Activated CD8-positive, alpha-beta memory T cell treated with anti-CD3 and anti-CD28 coated beads for 36 hours (primary cell): Measurements from ENCODE around the gene BHLHE41. TPM values are rescaled to one million over a fixed set of nuclear protein-coding genes. Genes with fewer than 3 reads are reported as not detected.

Source experiments
- CTCF ChIA-PET: fragments of 350-600 bp; sonication (Branson Sonifier 250); formaldehyde crosslinking; loops from one replicate; lab custom pipeline; 2021; ENCODE audit warnings: antibody characterized with exemption; lab: Charles Lee
- POLR2A ChIA-PET: fragments of 350-600 bp; sonication (Branson Sonifier 250); formaldehyde crosslinking; loops from one replicate; lab custom pipeline; 2021; ENCODE audit warnings: antibody characterized with exemption; lab: Charles Lee
- total RNA-seq, 2 experiments: library from RNA; stranded (reverse); gene quantifications; one replicate each; pipeline ENCODE4 v1.2.3, GENCODE V29; 2021

Gene BHLHE41
- not detected for total RNA-seq

DNA sequence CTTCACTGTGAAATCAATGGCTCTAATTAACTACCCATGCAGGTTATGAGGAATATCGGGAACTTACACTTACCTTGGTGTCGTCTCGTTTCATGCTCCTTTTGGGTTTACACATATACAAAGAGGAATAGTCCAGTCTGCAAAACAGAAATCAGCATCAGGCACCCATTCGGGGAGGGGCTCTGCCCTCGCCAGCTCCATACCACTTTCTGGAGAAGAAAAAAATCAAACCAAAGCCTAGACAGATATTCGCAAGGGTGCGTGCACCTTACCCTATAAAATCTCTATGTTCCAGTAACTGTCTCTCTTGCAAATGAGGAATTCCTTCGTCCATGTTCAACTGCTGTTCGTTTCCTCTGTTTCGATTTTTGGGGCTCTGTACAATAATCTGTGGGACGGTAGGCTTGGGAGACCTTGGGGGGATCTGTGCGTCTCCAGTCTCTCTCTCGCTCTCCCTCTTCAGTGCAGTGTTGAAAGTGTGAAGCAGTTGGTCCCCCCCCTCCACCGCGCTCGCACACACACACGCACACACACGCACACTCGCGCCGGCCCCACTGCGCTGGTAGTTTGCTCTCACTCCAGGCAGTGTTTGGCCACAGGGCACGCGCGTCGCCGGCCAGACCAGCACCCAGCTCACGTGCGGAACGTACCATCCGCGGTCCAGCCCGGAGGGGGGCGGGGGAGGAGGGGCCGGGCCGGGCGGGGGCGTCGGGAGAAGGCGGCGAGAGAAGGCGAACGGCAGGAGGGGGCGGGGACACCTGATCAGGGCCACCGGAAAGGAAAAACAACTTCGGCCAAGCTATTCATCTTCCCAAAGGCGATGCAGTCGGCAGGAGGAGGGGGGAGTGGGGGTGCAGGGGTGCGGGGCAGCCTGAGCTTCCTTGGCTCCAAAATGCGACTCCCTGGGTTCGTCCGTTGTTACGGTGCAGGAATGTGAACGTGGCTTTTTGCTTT is at the start of gene BHLHE41:
BHLHE41 (minus strand) TSS at position 592 of the 954 bp plus-strand sequence; CDS start at position 334, 258 bp downstream.
- POLR2A ChIA-PET, result no interaction called here
- CTCF ChIA-PET, result no interaction called here

GRCh38 chr12:26172946-26173552 is 48.2 kb upstream of the BHLHE41 start:
- CTCF ChIA-PET, result no interaction called here

DNA sequence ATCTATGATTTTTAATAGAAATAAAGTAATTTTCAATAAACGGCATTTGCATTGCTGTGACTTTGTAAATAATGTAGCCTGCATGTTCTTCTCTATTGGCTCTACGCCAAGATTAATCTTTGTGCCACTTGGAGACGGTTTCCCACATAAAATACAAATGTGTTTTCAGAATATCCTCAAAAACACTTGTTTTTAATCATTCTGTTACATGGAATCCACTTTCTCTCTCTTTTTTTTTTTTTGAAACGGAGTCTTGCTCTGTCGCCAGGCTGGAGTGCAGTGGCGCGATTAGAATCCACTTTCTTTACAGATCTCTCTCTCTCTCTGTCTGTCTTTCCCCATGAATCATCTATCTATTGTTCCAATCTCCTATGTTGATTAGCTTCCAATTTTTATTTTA is 47.7 kb upstream of the BHLHE41 start:
- POLR2A ChIA-PET, result no interaction called here
- CTCF ChIA-PET, result no interaction called here

More at GRCh38 chr12:26172946-26173552, 48.2 kb upstream of the BHLHE41 start:
- POLR2A ChIA-PET, result no interaction called here

DNA sequence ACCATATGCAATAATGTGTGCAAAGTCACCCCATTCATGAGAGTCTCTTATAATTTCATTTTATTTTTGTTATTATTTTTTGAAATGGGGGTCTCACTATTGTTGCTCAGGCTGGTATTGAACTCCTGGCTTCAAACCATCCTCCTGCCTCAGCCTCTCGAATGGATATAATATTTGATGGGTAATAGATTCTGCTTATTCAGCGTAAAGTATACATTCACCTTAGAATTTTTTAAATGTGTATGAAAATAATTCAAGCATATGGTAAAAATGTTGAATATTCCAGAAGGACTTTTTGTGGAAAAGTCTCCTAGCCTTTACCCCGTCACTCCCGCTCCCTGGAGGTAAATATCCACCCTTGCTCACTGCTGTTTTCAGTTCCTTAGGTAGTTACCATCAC is 47.2 kb upstream of the BHLHE41 start:
- ChIA-PET POLR2A (no interaction called here), CTCF (no interaction called here)

- CTCF ChIA-PET, result no interaction called here
- POLR2A ChIA-PET, result no interaction called here
Measured at GRCh38 chr12:26164118-26164517, 39.3 kb upstream of the BHLHE41 start.

GRCh38 chr12:26162905-26163304 is 38.1 kb upstream of the BHLHE41 start:
- ChIA-PET CTCF (no interaction called here), POLR2A (no interaction called here)

GRCh38 chr12:26162174-26162573 is 37.3 kb upstream of the BHLHE41 start:
- CTCF ChIA-PET, result no interaction called here
- POLR2A ChIA-PET, result no interaction called here

GRCh38 chr12:26158078-26158764 is 33.4 kb upstream of the BHLHE41 start:
- ChIA-PET CTCF (no interaction called here), POLR2A (no interaction called here)

GRCh38 chr12:26157001-26157400 is 32.2 kb upstream of the BHLHE41 start:
- ChIA-PET CTCF (no interaction called here), POLR2A (no interaction called here)

- ChIA-PET CTCF (no interaction called here), POLR2A (no interaction called here)
Measured at GRCh38 chr12:26156201-26156871, 31.5 kb upstream of the BHLHE41 start.

DNA sequence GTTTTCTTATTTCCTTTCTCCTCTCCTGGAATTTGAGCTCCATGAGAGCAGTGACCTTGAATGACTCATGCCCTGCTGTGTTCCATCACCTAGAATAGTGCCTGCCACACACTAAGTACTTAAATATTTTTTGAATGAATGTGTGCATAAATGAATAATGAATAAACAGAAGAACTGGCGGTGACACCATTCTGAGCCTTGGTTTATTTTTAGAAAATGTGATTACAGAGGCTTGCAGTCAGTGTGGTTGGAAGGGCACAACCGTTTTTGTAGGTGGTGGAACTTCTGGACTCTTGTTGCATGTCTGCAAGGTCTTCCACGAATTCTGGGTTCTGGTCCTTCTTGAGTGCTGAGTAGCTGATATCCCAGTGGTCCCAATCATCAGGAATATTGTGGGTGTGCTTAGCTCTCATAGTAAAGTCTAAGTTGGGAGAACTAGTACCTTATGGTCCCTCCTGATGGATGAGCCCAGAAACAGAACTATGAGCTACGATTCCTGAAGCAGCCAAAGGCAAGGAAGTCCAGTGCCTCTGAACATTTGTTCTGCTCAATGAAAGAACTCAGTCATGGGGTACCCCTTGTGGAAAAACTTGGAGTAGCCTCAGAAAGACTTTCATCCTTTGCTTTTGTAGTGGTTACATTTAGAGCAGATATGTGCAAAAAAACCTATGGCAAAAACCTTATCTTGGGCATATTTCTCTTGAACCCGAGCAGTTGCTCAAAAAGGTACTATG is 28.8 kb upstream of the BHLHE41 start:
- POLR2A ChIA-PET, result no interaction called here
- CTCF ChIA-PET, result no interaction called here

DNA sequence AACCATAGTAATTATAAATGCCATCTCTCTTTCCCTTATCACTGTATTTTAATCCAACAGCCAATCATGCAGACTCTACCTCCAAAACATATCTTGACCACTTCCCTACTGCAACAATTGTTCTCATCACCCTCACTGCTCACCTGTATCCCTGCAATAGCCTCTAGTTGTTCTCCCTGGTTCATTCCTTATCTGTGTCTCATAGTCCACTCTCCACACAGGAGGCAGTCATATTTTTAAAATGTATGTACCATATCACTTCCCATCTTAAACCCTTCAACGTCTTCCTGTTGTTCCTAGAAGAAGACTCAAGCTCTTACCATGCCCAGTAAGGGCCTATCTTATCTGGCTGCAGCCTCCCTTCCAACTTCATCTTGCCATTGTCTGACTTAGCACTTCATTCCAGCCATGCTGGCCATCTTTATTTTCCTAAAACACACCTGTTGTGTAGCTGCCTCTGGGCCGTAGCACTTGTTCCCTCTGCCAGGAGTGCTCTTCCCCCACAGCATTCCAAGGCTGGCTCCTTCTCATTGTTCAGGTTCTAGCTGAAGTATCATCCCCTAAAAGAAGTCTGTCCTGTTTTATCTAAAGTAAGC is 27.8 kb upstream of the BHLHE41 start:
- CTCF ChIA-PET, result no interaction called here
- POLR2A ChIA-PET, result no interaction called here

DNA sequence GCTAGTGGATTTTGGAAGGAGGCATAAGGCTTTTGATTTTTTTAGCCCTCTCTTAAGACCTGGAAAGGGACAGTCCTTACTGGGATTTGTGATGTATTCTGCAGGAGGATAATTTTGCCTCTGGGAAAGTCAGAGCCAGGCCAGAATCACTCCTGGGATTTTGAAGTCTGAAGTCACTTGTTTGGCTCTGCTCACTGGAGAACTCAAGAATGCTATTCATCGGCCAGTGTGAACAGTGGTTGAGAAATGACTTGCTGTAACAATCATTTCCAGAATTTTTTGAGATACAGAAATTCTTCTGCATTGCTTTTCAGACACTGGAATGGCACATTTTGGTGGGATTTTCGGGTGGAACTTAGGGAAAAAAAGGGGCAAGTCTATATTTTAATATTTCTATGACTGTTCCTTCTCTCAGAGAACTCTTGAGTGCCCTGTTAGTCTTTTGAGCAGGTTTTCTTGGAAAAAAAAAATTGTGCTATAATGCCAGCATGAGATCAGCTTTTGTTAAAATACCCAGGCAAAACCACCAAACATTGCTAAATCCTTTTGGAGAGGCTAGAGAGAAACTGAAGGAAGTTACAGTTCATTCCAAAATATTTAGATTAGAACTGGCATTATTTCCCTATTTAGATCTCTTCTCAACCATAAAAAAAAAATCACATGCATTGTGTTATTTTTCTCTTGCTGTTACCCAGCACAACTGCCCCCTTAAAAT is 26.1 kb upstream of the BHLHE41 start:
- ChIA-PET POLR2A (no interaction called here), CTCF (no interaction called here)

DNA sequence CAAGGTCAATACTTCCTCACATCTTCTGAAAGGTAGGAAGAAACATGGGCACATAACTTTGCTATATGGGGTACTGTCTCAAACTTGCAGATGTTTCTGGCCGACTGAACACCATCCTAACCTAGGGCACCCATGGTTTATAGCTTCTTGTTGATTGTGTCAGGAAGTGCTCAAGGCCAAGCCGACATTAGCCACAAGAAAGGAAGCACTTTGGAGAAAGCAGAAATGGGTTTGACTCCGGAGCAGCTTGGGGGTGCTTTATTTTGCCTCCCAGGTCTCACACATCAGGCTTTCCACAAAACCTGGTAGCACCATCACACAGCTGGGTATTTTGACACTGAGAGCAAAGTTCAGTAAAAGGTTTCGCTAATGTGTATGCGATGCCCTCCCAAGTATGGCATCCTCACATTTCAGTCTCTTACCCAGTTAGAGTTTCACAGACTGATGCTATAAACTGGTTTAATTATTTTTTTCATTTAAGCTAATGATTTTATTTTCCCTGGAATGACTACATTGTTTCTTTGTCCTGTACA is 25.2 kb upstream of the BHLHE41 start:
- ChIA-PET POLR2A (no interaction called here), CTCF (no interaction called here)

- ChIA-PET CTCF (no interaction called here), POLR2A (no interaction called here)
Measured at GRCh38 chr12:26148291-26148690, 23.5 kb upstream of the BHLHE41 start.

DNA sequence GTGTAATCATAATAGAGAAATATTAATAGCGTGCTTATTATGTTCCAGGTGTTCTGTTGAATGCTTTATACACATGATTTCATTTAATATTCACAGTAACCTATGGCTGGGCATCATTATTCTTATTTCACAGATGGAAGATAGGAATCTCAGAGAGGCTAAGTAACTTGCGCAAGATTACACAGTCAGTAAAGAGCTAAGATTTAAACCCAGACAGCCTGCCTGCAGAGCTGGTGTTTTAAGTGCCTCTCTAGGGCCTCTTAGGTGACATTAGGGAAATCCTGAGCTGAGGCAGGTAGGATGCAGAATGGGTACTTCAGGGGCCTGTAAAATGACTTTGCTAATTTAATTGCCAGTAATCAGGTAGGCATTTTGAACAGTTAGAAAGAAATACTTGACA is 18.5 kb upstream of the BHLHE41 start:
- ChIA-PET CTCF (no interaction called here), POLR2A (no interaction called here)

- CTCF ChIA-PET, result no interaction called here
- POLR2A ChIA-PET, result no interaction called here
Measured at GRCh38 chr12:26138860-26139259, 14.0 kb upstream of the BHLHE41 start.

- ChIA-PET CTCF (no interaction called here), POLR2A (no interaction called here)
Measured at GRCh38 chr12:26136688-26137087, 11.9 kb upstream of the BHLHE41 start.
